ENCODE data around the gene COL5A2.

COL5A2 gene

GRCh38 chr2:188983427-188984064, 196.0 kb downstream of the COL5A2 start:
- DNase-seq (ENCODE audit: low read depth) = peak; percentile 30
- peak; percentile 41 for TF ChIP-seq CTCF (IDR thresholded peaks at IDR 0.05; ENCODE audit: insufficient read depth, low read depth, low read length, missing control alignments)
- no peak overlapping the region for H3K4me3 ChIP-seq (ENCODE audit: low read length)

Measured in epithelial cell of esophagus (primary cell).